Measurements from ENCODE around the gene S1PR5. TPM values are rescaled to one million over a fixed set of nuclear protein-coding genes. Genes with fewer than 3 reads are reported as not detected.

S1PR5 gene
- total RNA-seq, 4 donors from 2014 or later: not detected

DNA sequence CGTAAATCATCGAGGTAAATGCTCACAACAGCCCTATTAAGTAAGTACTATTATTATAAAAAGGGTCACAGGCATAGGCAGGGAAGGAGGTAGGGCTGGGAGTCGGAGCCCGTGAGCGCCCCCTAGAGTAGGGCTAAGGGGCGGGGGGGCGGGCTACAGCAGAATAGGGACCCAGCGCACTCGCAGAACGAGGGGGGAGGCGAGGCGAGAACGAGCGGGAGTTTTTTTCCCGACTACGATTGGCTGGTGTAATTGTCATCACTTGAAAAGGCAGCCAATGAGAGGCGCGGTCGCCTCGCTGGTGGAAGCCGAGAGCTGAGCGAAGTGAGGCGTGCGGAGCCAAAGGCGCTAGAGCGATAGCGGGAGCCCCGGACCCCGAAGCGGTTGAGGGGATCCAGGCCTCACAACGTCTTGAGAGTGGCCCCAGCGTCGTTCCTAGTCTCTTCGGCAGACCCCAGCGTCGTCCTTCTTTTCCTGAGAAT, 38.3 kb downstream of the S1PR5 start:
- H3K9me3 ChIP-seq: no peaks in the 10 kb centered on the region
- peak overlapping the region; percentile 10 to 60 (median 42) for H3K27ac ChIP-seq (replicated peaks in 1 of 4)
- H3K27me3 ChIP-seq: no peaks in the 10 kb centered on the region
- intact Hi-C loops (cut with DNase I): no loop called here
- TF ChIP-seq CTCF (IDR thresholded peaks at IDR 0.05): peak; percentile 56 to 95 (median 73)
- TF ChIP-seq EP300 (IDR thresholded peaks at IDR 0.05): no peak
- peak; percentile 65 to 72 for TF ChIP-seq POLR2AphosphoS5 (IDR thresholded peaks at IDR 0.05)
- TF ChIP-seq POLR2A (IDR thresholded peaks at IDR 0.05; ENCODE audit: low read depth): no peak
- H3K4me3 ChIP-seq: peak overlapping the region; percentile 52 to 58 (median 55)
- H3K4me1 ChIP-seq: peaks cover 12 to 27% (median 18%) of the 10 kb centered on the region in 4 donors
- DNase-seq (ENCODE audit: extremely low spot score): peak; percentile 98
- 6% methylated on average over 14 of the region's 36 CpGs for WGBS
- H3K36me3 ChIP-seq: peaks cover 0 to under 1% (median 0%) of the 10 kb centered on the region in 4 donors

DNA sequence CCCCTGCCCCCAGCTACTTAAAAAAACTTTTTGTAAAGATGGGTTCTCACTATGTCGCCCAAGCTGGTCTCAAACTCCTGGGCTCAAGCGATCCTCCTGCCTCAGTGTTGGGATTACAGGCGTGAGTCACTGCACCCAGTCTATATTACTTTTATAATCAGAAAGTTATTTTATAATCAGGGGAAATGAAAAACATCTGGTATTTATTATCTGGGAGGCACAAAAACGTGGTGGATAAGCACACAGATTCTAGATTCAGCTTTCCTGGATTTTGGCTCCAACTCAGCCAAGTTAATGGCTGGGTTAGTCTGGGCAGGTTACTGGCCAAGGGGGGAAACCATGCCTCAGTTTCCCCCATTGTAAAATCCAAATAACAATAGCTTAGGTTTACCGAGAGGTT, 38.8 kb downstream of the S1PR5 start:
- no peak for DNase-seq (ENCODE audit: extremely low spot score)
- H3K27ac ChIP-seq (replicated peaks in 1 of 4): no peak overlapping the region
- H3K4me1 ChIP-seq: peaks cover 12 to 24% (median 18%) of the 10 kb centered on the region in 4 donors
- no peaks in the 10 kb centered on the region for H3K9me3 ChIP-seq
- no peaks in the 10 kb centered on the region for H3K27me3 ChIP-seq
- no peak for TF ChIP-seq CTCF (IDR thresholded peaks at IDR 0.05)
- TF ChIP-seq EP300 (IDR thresholded peaks at IDR 0.05): no peak
- TF ChIP-seq POLR2AphosphoS5 (IDR thresholded peaks at IDR 0.05): no peak
- TF ChIP-seq POLR2A (IDR thresholded peaks at IDR 0.05; ENCODE audit: low read depth): no peak
- WGBS: 39% methylated on average over 5 of the region's 5 CpGs
- intact Hi-C loops (cut with DNase I): no loop called here
- no peaks in the 10 kb centered on the region for H3K36me3 ChIP-seq
- peak overlapping the region; percentile 52 to 58 (median 55) for H3K4me3 ChIP-seq

DNA sequence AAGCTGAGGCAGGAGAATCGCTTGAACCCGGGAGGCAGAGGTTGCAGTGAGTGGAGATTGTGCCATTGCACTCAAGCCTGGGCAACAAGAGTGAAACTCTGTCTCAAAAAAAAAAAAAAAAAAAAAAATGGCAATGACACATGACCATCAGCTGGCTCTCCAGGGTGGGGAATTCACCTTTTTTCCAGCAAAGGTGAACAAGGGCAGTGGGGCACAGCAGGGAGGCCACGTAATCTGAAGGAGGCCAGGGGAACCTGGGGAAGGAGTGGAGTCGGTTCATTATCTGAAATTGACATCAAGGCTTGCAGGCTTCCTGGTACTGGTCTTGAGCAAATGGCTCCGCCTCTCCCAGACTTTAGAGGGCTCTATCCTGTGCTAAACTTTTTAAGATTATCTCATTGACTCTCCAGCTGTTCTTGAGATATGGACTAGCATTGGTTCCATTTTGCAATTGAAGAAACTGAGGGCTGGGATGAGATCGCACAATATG, 42.2 kb downstream of the S1PR5 start:
- H3K36me3 ChIP-seq: no peaks in the 10 kb centered on the region
- intact Hi-C loops (cut with DNase I): no loop called here
- no peak for DNase-seq (ENCODE audit: extremely low spot score)
- WGBS: 70% methylated on average over 6 of the region's 6 CpGs
- H3K9me3 ChIP-seq: no peaks in the 10 kb centered on the region
- H3K4me1 ChIP-seq: peaks cover 12 to 18% (median 16%) of the 10 kb centered on the region in 4 donors
- TF ChIP-seq CTCF (IDR thresholded peaks at IDR 0.05): no peak
- no peak overlapping the region for H3K27ac ChIP-seq (replicated peaks in 1 of 4)
- no peak overlapping the region for H3K4me3 ChIP-seq
- no peaks in the 10 kb centered on the region for H3K27me3 ChIP-seq

DNA sequence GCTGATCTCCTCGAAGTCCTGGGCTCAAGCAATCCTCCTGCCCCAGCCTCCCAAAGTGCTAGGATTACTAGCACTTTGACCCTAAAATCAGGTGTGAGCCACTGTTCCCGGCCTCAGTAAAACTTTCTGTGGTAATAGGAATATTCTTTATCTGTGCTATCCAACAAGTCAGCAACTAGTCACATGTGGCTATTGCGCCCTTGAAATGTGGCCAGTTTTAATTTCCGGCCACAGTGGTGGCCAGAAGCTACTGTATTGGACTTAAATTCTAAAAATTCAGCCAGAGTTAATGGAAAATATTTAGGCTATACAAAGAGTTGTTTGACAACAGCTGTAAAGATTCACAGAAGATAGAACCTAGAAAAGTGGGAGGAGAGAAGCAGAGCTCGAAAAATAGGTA, 44.1 kb downstream of the S1PR5 start:
- no peak overlapping the region for H3K27ac ChIP-seq (replicated peaks in 1 of 4)
- no peak for DNase-seq (ENCODE audit: extremely low spot score)
- H3K27me3 ChIP-seq: no peaks in the 10 kb centered on the region
- intact Hi-C loops (cut with DNase I): no loop called here
- no peak overlapping the region for H3K4me3 ChIP-seq
- peaks cover 0 to 1% (median under 1%) of the 10 kb centered on the region in 4 donors for H3K4me1 ChIP-seq
- WGBS: 76% methylated on average over 5 of the region's 5 CpGs
- TF ChIP-seq EP300 (IDR thresholded peaks at IDR 0.05): no peak
- TF ChIP-seq POLR2AphosphoS5 (IDR thresholded peaks at IDR 0.05): no peak
- TF ChIP-seq CTCF (IDR thresholded peaks at IDR 0.05): no peak
- TF ChIP-seq POLR2A (IDR thresholded peaks at IDR 0.05; ENCODE audit: low read depth): no peak
- H3K36me3 ChIP-seq: no peaks in the 10 kb centered on the region
- H3K9me3 ChIP-seq: no peaks in the 10 kb centered on the region

DNA sequence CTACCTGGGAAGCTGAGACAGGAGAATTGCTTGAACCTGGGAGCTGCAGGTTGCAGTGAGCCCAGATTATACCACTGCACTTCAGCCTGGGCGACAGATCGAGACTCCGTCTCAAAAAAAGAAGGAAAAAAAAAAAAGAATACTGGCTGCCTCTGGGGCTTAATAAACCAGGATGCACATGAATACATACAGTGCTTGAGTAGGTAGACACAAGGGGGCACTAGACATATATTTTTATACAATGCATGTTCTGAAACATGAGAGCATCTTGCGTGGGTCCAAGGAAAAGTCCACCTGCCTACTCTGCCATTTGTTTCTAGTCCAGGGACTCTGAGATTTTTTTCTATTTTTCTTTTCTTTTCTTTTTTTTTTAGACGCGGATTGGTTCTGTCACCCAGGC, 45.3 kb downstream of the S1PR5 start:
- DNase-seq (ENCODE audit: extremely low spot score): no peak
- intact Hi-C loops (cut with DNase I): no loop called here
- H3K9me3 ChIP-seq: no peaks in the 10 kb centered on the region
- TF ChIP-seq CTCF (IDR thresholded peaks at IDR 0.05) (peak in 1 of 3 experiments; percentile 20), POLR2A (IDR thresholded peaks at IDR 0.05; ENCODE audit: low read depth) (no peak)
- 50% methylated on average over 6 of the region's 6 CpGs for WGBS
- no peaks in the 10 kb centered on the region for H3K27me3 ChIP-seq
- H3K27ac ChIP-seq (replicated peaks in 1 of 4): no peak overlapping the region
- no peaks in the 10 kb centered on the region for H3K4me1 ChIP-seq
- no peak overlapping the region for H3K4me3 ChIP-seq
- peaks cover 0 to 12% (median 8%) of the 10 kb centered on the region in 4 donors for H3K36me3 ChIP-seq

Data from esophagus muscularis mucosa (tissue), 4 donors.